GM18526 (cell line): Measurements from ENCODE around the gene CSNK2B.
A peak's percentile ranks its signal among the peaks of the same experiment; 100 is the strongest.

Experiments used
- POLR2A ChIP-seq: IDR thresholded peaks from 3 replicates; pipeline ENCODE4 v1.6.1; 2011; ENCODE audit not compliant: insufficient read length; ENCODE audit errors: extremely low read depth

CSNK2B gene

DNA sequence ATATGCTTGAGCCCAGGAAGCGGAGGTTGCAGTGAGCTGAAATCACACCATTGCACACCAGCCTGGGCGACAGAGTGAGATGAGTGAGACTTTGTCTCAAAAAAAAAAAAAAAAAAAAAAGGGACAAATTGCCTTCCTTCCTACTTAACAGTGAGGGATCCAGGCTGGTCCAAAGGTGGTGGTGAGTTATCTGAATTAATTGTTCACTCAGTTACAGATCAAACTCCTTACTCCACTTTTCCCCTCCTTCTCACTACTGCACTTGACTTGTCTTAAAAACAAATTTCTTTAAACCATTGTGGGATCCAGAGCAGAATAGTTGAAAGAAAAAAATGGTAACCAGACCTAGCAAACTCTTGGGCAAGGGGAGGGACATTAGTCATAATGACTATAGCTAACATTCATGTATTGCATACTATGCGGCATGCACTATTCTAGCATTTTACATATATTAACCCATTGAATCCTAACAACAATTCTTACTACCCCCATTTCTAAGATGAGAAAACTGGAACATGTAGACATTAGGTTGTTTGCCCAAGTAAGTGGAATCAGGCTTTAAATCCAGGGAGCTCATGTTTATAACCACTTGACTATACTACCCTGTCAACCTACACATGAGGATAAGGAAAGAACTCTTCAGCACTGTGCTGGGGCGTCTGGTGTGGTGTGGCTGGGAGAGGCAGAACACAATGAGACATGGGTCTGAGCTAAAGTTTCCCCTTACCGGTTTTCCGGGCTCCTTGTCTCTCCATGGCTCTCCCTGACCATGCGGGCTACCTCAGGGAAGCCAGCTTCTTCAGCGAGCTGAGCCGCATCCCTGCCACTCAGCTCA, 2.5 kb upstream of the CSNK2B start:
- TF ChIP-seq POLR2A: no peak

DNA sequence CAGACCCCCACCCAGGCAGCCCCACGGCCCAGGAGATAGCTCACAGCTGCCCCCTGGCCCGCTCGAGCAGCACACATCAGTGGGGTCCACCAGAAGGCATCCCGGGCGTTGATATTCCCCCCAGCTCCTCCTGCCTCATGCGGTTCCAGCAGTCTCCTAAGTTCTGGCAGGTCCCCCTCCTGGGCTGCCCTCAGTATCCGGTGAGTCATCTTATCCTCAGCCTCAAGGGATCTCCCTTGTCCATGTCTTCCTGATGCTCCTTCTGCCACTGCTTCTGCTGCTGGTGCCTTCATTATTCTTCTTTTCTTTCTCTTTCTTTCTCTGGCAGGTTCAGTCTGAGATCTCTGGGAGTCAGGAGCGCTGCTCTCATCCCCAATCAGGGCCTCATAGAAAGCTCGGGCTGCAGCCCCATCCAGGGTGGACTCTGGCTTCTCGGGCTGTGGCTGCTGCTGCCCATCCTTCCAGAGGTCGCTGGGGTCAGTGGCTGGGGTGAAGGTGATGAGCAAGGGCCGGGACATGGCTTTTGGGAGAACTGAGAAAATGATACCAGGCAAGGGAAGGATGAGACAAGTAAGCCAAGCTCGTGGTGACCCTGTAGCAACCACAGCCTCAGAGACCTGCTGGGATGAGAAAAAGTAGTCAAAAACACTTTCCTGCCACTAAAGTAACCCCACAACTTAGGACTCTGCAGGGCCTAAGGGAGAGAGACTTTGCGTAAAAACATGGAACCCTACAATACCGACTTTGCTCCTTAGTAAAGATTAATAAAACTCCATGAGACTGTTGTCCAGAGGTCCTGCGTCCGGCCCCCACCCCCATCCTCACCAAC, 1.7 kb upstream of the CSNK2B start:
- no peak for TF ChIP-seq POLR2A

DNA sequence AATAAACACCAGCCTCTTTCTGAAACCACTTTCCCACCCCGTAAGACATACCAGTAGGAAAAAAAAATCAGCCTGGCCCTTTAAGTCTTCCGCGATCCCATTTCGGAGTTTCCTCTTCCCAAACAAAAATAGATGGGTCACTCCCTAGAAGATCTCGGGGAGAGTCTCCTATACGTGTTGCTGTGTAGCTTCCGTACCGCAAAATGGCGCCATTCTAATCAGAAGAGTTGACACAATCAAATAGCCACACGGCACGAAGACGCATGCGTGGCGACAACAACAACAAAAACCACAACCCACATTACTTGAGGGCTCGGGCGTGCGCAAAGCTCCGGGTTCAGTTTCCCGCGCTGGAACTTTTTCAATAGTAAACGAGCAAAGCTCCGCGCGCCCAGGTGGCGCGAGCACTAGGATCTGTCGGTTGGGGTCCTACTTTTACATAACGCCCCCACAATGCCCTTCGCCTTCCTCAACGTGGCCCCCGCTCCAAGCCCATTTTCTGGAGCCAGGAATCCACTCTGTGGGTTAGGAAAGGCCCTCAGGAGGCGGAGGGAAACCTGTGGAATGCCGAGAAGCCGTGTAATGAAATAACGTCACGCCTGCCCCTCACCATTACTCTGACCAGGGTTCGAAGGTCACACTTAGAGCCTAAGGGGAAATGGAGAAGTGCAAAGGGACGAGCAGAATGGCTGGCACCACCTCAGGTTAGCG, 935 bp upstream of the CSNK2B start, which contains the start of gene GPANK1:
Gene GPANK1 (minus strand): TSS at position 208 of the 711 bp plus-strand sequence. CDS start 519 bp downstream, outside the sequence.
- peak; percentile 9 for TF ChIP-seq POLR2A

DNA sequence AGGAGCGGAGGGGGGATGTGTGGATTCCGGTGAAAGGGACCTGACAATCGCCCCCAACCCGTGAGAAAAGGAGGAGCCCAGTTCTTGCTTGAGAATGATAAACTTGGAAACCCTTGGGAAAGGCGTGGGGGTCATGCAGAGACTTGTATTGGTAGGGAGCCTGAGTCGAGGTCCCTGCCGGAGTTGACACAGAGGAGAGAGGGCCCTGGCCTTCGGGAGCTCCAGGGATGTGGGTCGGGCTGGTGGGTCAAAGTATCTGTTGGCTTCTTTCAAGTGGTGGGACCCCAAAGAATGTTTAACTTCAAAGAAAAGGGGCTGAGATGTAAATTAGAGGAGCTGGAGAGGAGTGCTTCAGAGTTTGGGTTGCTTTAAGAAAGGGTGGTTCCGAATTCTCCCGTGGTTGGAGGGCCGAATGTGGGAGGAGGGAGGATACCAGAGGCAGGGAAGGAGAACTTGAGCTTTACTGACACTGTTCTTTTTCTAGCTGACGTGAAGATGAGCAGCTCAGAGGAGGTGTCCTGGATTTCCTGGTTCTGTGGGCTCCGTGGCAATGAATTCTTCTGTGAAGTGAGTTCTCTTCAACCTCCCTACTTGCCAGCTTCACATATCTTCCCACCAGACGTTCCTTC, 571 bp downstream of the CSNK2B start:
- no peak for TF ChIP-seq POLR2A

DNA sequence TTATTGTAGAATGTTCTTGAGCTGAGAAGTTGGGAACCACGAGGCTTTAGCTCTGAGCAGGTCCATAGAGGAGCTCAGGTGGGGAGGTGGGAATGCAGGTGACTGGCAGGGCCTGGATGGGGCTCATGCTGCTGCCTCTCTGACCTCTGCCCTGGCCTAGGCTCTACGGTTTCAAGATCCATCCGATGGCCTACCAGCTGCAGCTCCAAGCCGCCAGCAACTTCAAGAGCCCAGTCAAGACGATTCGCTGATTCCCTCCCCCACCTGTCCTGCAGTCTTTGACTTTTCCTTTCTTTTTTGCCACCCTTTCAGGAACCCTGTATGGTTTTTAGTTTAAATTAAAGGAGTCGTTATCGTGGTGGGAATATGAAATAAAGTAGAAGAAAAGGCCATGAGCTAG, 3.8 kb downstream of the CSNK2B start, which contains the start of gene LY6G5B:
Gene LY6G5B (plus strand): TSS at position 301 of the 400 bp plus-strand sequence. CDS start 975 bp downstream, outside the sequence.
- no peak for TF ChIP-seq POLR2A

DNA sequence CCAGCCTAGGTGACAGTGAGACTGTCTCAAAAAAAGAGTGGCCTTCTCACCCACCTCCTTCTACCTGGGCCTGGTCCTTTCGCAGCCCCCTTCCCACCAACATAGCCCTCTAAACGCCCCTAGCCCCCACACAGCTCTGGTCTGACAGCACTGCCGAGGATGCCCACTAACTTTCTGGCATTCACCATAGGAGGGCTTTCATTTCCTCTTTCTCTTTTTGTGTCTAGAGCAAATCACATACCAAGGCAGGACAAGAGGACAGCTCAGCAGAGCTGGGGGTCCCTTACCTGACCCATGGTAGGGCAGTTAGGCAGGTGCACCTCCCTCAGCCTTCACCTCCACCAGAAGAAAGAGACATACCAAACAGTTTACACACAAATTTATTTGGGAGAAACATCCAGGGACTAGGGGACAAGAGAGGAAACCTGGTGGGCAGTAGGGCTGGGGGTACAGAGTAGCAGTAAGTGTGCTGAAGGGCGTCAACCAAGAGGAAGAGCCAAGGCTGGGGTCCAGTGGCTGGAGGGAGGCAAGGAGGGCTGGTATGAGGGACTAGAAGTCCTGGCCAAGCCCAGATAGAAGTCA, 10.5 kb downstream of the CSNK2B start:
- TF ChIP-seq POLR2A: no peak

DNA sequence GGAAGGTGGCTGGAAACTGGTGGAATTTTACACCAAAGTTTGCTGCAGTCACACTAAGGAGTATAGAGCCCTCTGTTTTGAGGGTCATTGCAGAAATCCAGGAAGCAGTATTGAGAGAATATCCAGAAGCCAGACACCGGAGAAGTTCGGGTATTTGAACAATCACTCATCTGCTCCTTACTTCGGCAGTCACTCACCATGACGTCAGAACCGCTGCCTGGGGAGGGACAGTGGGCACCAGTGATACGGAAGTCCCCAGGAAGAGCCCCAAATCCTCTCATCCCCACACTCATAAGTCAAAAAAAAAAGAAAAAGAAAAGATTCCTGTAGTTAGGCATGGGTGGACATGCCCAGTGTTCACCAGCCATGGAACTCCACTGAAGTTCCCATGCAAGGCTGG, 11.0 kb downstream of the CSNK2B start:
- no peak for TF ChIP-seq POLR2A

DNA sequence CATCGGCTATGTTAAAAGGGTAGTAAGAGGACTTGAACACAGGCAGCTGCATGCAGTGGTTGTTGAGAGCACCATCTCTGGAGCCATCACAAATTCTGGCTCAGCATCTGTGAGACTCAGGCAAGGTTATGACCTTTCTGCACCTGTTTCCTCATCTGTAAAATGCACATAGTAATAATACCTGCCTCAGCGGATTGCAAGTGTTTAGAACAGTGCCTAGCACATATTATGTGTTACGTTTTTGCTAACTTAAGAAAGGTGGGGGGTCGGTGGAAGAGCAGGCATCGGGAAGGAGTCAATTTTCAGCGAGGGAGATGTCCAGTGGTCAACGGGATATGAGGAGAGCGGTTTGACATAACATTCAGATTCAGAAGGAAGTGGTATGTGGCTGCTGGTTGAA, 12.1 kb downstream of the CSNK2B start:
- TF ChIP-seq POLR2A: no peak

DNA sequence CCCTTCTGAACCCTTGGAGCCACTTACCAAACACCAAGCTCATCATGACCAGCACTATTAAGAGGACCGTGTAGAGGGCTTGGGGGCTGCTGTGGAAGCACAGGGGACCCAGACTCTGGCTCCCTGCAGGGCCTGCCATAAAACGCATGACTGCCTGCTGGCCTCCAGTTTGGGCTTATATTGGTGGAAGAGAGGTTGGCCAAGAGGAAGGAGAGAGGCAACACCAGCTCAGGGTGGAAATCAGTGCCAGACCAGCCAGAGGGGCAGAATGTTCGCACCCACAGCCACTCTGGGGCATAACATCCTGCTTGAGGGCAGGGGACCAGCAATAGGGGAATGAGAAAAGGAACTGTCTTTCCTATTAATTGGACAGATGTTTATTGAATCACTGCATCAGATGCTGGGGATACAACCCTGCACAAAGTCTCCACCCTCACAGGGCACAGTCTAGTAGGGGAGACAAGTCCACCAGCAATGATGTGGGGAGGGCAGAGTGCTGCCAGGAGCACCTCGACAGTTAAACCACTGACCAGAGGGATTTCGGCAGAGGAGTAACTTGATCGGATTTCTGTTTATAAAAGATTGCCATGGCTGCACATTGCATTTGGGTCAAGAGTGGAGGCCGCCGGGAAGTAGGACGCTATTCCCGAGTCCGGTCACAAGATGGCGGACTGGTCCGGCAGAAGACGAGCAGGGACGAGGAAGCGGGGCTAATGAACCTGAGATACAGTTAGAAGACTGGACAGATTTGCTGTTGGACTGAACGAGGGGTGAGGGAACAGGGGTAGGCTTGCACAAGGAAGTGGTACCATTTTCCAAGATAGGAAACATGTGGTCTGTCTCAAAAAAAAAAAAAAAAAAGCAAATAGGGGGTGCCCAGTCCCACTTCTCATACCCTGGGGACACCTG, 14.6 kb downstream of the CSNK2B start, which contains the start of gene LY6G5C:
Gene LY6G5C (minus strand): TSS at position 842 of the 909 bp plus-strand sequence. CDS start 694 bp downstream, at position 148.
- TF ChIP-seq POLR2A: no peak

DNA sequence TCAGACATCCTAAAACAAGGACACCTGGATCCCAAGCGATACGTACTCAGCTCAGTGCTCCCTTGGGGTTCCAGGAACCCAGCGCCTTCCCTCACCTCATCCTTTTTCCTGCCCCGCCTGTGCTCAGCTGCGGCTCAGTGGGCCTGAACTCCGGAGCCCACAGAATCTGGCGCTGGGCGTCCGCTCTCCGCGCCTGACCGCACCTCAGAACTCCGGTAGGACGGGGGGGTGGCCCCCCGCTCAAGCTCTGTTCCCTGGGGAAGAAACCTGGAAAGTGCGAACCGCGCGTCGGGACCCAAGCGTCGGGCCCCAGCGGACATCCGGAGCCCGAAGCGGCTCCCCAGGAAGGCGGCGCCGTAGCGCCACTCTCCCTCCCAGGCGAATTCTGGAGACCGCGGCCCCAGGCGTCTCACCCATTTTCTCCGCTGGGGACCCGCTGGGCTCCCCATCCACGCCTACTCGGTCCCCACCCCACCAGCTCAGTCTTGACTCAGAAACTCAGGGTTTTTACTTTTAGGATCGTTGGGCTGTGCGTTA, 15.3 kb downstream of the CSNK2B start:
- TF ChIP-seq POLR2A: no peak

DNA sequence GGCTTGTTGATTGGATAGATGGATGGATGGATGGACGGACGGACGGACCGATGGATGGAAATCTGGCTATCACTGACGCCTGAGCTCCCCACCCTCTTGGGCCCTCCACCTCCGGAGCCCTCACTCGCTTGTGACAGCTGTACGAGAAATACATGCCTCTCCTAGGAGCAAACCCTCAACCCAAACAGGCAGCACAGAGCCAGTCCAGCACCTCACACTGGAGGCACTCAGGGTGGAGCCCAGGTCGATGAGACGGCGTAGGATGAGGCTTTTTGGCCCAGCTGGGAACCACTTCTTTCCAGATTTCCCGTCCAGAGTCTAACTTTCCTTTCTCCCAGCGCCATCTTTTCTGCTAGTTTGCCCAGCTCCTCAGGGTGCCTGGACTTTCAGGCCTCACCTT, 17.7 kb downstream of the CSNK2B start:
- no peak for TF ChIP-seq POLR2A

DNA sequence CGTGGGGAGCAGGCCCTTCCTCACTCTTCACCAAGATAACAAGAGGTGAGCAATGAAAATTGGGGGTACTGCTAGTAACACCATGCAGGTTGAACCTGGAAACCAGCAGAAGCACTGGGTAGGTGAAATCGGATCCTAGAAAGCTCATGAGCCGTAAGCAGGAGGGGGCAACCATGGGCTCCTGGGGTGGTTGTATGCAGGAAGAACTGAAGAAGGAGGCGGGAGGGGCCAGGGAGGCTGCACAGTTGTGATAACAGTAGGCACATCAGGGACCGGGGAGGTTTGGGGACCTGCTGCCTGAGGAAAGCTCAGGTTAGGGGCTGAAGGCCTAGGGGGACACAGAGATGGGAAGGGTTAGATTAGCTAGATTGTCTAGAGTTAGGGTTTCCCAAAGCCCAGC, 20.6 kb downstream of the CSNK2B start:
- no peak for TF ChIP-seq POLR2A

DNA sequence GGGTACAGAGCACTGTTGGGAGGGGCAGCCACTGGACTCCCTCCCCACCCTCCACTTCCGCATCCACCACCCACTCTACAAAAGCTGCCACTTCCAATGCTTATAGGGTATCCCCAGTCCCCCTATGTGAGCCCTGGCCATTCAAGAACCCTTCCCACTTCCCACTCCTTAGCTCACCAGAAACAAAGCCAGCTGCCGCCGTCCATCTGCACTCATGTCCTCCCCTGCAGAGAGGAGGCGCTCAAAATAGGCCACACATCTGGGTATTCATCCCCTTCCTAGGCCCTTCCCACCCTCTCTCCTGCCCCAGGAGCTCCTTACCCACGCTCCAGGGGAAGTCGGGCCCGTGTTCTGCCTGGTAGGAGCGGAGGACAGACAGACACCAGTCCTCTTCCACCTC, 21.4 kb downstream of the CSNK2B start:
- TF ChIP-seq POLR2A: no peak
